Adrenal gland (tissue), 5 donors: ENCODE results near the gene RHOA.

Source experiments
- POLR2A ChIP-seq, 2 donors: fragments of 450-650 bp; IDR thresholded peaks; one replicate each; pipeline ENCODE4 v1.6.1; 2017; ENCODE audit warnings: antibody characterized with exemption in 2 of 2, mild to moderate bottlenecking in 2 of 2, moderate library complexity in 1 of 2
- TF ChIP-seq, protein P1 (sequence below), 6 experiments: fragments of 450-650 bp in 4 of 6; fragments of 200-600 bp in 2 of 6; sonication (generic) in 1 of 6; IDR thresholded peaks; 1 replicate in 5 of 6; 2 replicates in 1 of 6; pipeline versions ENCODE4 v1.5.1 to v1.8.0; 2016 to 2021; ENCODE audit warnings: antibody characterized with exemption in 6 of 6, mild to moderate bottlenecking in 2 of 6, moderate library complexity in 1 of 6
- donor health status: DM: no; HTN: no; CAD: no.

DNA sequence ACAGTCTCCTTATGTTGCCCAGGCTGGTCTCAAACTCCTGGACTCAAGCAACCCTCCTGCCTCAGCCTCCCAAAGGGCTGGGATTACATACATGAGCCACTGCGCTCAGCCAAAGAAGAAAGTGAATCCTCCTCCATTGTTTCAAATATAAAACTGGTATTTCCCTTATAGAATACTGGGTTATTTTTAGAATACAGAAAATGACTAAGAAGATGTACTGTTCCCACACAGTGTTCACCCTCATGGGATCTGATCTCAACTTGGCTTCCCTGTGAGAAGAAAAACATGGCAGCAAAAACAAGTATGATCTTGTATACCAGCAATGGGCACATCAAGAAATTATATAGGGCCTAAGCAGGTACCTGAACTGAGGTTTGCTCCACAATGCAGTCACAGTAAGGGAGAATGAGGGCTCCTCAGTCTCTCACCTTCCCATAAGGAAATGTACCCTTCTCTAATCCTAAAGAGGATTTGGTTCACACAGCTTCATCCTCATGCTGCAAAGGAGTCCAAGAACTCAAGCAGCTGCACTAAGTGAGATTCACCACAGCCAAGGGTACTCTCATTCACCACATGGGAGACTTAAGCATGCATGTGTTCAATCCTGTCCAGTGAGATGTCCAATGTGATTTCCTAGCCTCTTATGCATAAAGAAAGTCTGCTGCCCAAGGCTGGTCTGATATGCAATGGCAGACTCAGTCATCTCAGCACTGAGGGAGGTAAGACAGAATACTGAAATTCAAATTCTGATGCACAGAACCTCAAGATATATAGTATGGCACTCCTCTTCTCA, 97.7 kb downstream of the RHOA start:
- TF ChIP-seq, protein P1, sequence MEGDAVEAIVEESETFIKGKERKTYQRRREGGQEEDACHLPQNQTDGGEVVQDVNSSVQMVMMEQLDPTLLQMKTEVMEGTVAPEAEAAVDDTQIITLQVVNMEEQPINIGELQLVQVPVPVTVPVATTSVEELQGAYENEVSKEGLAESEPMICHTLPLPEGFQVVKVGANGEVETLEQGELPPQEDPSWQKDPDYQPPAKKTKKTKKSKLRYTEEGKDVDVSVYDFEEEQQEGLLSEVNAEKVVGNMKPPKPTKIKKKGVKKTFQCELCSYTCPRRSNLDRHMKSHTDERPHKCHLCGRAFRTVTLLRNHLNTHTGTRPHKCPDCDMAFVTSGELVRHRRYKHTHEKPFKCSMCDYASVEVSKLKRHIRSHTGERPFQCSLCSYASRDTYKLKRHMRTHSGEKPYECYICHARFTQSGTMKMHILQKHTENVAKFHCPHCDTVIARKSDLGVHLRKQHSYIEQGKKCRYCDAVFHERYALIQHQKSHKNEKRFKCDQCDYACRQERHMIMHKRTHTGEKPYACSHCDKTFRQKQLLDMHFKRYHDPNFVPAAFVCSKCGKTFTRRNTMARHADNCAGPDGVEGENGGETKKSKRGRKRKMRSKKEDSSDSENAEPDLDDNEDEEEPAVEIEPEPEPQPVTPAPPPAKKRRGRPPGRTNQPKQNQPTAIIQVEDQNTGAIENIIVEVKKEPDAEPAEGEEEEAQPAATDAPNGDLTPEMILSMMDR (IDR thresholded peaks at IDR 0.05): no peak
- no peak for TF ChIP-seq POLR2A (IDR thresholded peaks at IDR 0.05)
